Activated gamma-delta T cell treated with Interleukin-2 at 50 U/mL for 16 hours (primary cell): ENCODE results near the gene ZBTB40.

Source experiments
- DNase-seq: peaks from one replicate; pipeline ENCODE4 v3.0.0-alpha.2; 2020

ZBTB40 gene

GRCh38 chr1:22507587-22507986 lies 55.9 kb downstream of the ZBTB40 start:
- no peak for DNase-seq

- no peak for DNase-seq
These were observed 56.7 kb downstream of the ZBTB40 start for GRCh38 chr1:22508329-22508728.

- DNase-seq: no peak
These were observed 57.3 kb downstream of the ZBTB40 start for GRCh38 chr1:22508991-22509390.

- no peak for DNase-seq
These were observed 58.2 kb downstream of the ZBTB40 start for GRCh38 chr1:22509815-22510214.

GRCh38 chr1:22512873-22513272 lies 61.2 kb downstream of the ZBTB40 start:
- no peak for DNase-seq

GRCh38 chr1:22516906-22517571 lies 65.4 kb downstream of the ZBTB40 start:
- DNase-seq: no peak

- no peak for DNase-seq
These were observed 66.3 kb downstream of the ZBTB40 start for GRCh38 chr1:22517956-22518355.

GRCh38 chr1:22518379-22518778 lies 66.7 kb downstream of the ZBTB40 start:
- DNase-seq: no peak

GRCh38 chr1:22520871-22521270 lies 69.2 kb downstream of the ZBTB40 start:
- no peak for DNase-seq

- DNase-seq: no peak
These were observed 70.0 kb downstream of the ZBTB40 start for GRCh38 chr1:22521692-22522091.

- DNase-seq: no peak
These were observed 70.6 kb downstream of the ZBTB40 start for GRCh38 chr1:22522221-22522743.

- no peak for DNase-seq
These were observed 72.8 kb downstream of the ZBTB40 start for GRCh38 chr1:22524481-22524880.

GRCh38 chr1:22525211-22525610 lies 73.6 kb downstream of the ZBTB40 start:
- no peak for DNase-seq

GRCh38 chr1:22525646-22526045 lies 74.0 kb downstream of the ZBTB40 start:
- no peak for DNase-seq

GRCh38 chr1:22526098-22526497 lies 74.4 kb downstream of the ZBTB40 start:
- no peak for DNase-seq

GRCh38 chr1:22526677-22527076 lies 75.0 kb downstream of the ZBTB40 start:
- no peak for DNase-seq

- DNase-seq: no peak
These were observed 75.5 kb downstream of the ZBTB40 start for GRCh38 chr1:22527122-22527521.

- no peak for DNase-seq
These were observed 76.1 kb downstream of the ZBTB40 start for GRCh38 chr1:22527555-22528296.

GRCh38 chr1:22528451-22528850 lies 76.8 kb downstream of the ZBTB40 start:
- DNase-seq: no peak

- DNase-seq: no peak
These were observed 78.4 kb downstream of the ZBTB40 start for GRCh38 chr1:22529901-22530621.

GRCh38 chr1:22530715-22531114 lies 79.1 kb downstream of the ZBTB40 start:
- DNase-seq: no peak

- no peak for DNase-seq
These were observed 79.6 kb downstream of the ZBTB40 start for GRCh38 chr1:22531251-22531650.

- no peak for DNase-seq
These were observed 81.7 kb downstream of the ZBTB40 start for GRCh38 chr1:22533244-22533895.
